Gastroesophageal sphincter (tissue), 3 donors: ENCODE results near the gene NANOS2.

Source experiments
- EP300 ChIP-seq: sonication (generic); formaldehyde crosslinking; IDR thresholded peaks from one replicate; pipeline ENCODE4 v1.6.1; 2017; ENCODE audit warnings: antibody characterized with exemption, mild to moderate bottlenecking
- POLR2A ChIP-seq, 2 donors: fragments of 450-650 bp; IDR thresholded peaks; one replicate each; pipeline ENCODE4 v1.6.1; 2017; ENCODE audit warnings: antibody characterized with exemption in 2 of 2, mild to moderate bottlenecking in 2 of 2, moderate library complexity in 1 of 2
- POLR2AphosphoS5 ChIP-seq: sonication (generic); formaldehyde crosslinking; IDR thresholded peaks from one replicate; pipeline ENCODE4 v1.6.1; 2017; ENCODE audit warnings: antibody characterized with exemption
- TF ChIP-seq, protein P1 (sequence below), 4 experiments: fragments of 200-600 bp in 2 of 4; fragments of 450-650 bp in 2 of 4; sonication (generic) in 1 of 4; IDR thresholded peaks; one replicate each; pipeline ENCODE4 v1.5.1; 2017 to 2019; ENCODE audit warnings: antibody characterized with exemption in 4 of 4, mild to moderate bottlenecking in 2 of 4, moderate library complexity in 2 of 4

DNA sequence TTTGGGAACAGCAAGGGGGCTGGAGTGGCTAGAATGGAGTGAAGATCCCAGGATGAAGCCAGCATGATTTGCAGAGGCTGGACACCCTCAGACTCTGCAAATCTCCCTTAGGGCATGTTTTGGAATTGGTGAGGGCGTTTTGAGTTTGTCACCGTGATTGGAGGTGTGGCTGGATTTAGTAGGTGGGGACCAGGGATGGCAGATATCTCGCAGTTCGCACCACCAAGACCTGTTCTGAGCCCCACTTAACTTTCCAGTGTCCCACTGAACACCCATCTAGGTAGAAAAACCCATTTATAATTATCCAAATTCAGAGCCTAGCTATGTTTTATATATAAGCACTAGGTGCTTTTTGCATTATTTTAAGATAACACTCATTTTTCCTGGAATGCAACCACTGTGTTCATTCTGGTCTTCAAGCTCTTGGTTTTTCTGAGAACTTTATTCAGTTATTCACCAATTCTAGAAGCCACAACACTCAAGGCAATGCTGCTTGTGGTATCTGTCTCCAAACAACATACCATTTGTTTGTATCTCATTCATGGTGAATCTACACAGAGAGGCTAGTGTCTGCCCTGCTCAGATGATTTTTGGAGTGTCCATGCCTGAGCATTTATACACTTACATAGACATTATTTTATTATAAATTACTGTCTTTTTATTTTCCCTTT, 3.0 kb upstream of the NANOS2 start:
- TF ChIP-seq, protein P1, sequence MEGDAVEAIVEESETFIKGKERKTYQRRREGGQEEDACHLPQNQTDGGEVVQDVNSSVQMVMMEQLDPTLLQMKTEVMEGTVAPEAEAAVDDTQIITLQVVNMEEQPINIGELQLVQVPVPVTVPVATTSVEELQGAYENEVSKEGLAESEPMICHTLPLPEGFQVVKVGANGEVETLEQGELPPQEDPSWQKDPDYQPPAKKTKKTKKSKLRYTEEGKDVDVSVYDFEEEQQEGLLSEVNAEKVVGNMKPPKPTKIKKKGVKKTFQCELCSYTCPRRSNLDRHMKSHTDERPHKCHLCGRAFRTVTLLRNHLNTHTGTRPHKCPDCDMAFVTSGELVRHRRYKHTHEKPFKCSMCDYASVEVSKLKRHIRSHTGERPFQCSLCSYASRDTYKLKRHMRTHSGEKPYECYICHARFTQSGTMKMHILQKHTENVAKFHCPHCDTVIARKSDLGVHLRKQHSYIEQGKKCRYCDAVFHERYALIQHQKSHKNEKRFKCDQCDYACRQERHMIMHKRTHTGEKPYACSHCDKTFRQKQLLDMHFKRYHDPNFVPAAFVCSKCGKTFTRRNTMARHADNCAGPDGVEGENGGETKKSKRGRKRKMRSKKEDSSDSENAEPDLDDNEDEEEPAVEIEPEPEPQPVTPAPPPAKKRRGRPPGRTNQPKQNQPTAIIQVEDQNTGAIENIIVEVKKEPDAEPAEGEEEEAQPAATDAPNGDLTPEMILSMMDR (IDR thresholded peaks at IDR 0.05) = no peak
- no peak for TF ChIP-seq POLR2A (IDR thresholded peaks at IDR 0.05)
- no peak for TF ChIP-seq EP300
- TF ChIP-seq POLR2AphosphoS5 = no peak
